Memory B cell (primary cell): ENCODE measurements around the gene RARA.

Experiments used
- ATAC-seq: fragments of 150-1000 bp; cut with Tn5 transposase; 2 replicates; pipeline ENCODE4 v1.10.0; 2021; ENCODE audit warnings: low read depth, mild to moderate bottlenecking, moderate library complexity
- DNase-seq, 2 donors: peaks; one replicate each; pipeline ENCODE4 v3.0.0; 2022; ENCODE audit warnings: low spot score in 2 of 2
- H3K27ac Mint-ChIP-seq: one replicate; pipeline ENCODE4 v1.8.0; 2022; ENCODE audit warnings: mild to moderate bottlenecking, moderate library complexity, mixed read lengths
- H3K27me3 Mint-ChIP-seq: one replicate; pipeline ENCODE4 v1.8.0; 2022; ENCODE audit warnings: mixed read lengths
- H3K36me3 Mint-ChIP-seq: one replicate; pipeline ENCODE4 v1.8.0; 2022; ENCODE audit warnings: mild to moderate bottlenecking, mixed read lengths
- H3K4me1 Mint-ChIP-seq: one replicate; pipeline ENCODE4 v1.8.0; 2022; ENCODE audit warnings: mixed read lengths
- H3K4me3 Mint-ChIP-seq: one replicate; pipeline ENCODE4 v1.8.0; 2022; ENCODE audit warnings: mild to moderate bottlenecking, moderate library complexity, mixed read lengths
- H3K9me3 Mint-ChIP-seq: one replicate; pipeline ENCODE4 v1.8.0; 2022; ENCODE audit warnings: mixed read lengths

The RARA gene

DNA sequence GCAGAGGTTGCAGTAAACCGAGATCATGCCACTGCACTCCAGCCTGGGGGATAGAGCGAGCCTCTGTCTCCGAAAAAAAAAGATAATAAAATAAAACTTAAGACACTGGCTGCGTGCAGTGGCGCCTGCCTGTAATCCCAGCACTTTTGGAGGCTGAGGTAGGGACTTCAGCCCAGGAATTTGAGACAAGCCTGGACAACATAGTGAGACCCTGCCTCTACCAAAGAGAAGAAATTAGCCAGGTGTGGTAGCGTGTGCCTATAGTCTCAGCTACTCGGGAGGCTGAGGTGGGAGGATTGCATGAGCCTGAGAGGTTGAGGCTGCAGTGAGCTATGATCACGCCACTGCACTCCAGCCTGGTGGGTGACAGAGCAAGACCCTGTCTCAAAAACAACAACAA, 26.6 kb downstream of the RARA start:
- Mint-ChIP-seq H3K4me3 (no peak overlapping the region), H3K27ac (no peak overlapping the region), H3K9me3 (no peaks in the 10 kb centered on the region), H3K36me3 (peaks cover 19% of the 10 kb centered on the region), H3K4me1 (peaks cover 45% of the 10 kb centered on the region), H3K27me3 (no peaks in the 10 kb centered on the region)
- ATAC-seq = no peak
- DNase-seq = no peak

DNA sequence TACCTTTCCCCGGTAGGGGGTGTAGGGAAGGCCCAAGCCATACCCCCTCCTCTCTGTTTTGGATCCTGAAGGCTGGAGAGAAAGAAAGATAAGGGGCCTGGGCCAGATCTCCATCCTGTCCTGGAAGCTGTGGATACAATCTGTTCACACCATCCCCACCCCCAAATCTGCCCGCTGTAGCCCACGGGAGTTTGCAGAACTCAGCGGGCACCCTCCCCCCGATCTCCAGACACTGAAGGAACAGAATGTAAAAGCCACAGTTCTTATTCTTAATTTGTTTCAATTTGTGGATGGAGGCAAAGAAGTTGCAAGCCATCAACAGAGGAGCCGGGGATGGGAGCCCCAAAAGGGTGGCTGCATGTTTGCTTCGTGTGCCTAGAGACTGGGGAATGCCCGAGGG, 28.4 kb downstream of the RARA start:
- Mint-ChIP-seq H3K4me1 (peaks cover 42% of the 10 kb centered on the region), H3K36me3 (peaks cover 16% of the 10 kb centered on the region), H3K27me3 (no peaks in the 10 kb centered on the region), H3K27ac (peak overlapping the region; percentile 28), H3K4me3 (no peak overlapping the region), H3K9me3 (no peaks in the 10 kb centered on the region)
- no peak for ATAC-seq
- DNase-seq = no peak

DNA sequence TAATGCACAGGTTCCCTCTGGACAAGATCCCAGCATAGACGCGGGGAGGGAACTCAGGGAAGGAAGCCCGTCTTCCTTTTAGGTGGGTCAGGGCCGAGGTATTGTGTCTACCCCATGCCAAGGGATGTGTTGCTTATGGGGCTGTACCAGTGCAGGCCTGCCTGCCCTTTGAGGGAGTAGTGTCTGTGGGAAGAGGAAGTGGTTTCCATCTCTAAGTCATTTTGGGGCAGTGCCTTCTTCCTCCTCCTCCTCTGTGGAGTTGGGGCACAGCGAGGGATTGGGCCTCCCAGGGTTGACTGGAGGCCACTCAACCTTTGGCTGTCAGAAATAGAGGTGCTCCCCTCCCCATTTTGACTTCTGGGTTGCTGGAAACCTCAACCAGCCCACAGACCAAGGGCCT, 29.1 kb downstream of the RARA start:
- H3K4me3 Mint-ChIP-seq = no peak overlapping the region

DNA sequence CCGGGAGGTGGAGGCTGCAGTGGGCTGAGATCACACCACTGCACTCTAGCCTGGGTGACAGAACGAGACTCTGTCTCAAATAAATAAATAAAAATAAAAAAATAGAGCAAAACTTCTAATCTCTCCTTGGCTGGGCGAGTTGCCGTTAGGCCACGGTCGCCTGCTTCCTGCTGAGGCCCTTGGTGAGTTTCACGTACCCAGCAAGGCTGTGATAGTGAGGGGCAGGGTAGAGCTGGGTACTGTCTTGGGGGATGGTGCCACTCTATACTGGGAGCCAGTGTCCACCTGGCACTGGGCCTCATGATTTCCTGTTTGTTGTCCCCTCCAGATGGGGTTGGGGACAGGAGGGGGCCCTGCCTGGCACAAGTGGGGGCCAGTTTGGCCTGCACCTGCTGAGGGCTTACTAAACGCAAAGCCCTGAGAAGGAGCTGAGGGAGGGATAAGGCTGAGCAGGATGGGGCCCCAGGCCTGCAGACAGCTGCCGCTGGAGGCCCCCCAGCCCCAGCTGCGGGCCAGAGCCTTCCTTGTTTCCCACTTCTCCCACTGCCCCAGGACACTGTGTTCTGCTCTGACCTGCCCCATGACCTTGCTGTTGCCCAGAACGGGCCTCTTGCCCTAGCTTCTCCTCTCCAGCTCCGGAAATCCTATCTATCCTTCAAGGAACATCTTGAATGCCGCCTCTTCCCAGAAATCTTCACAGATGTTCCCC, 30.1 kb downstream of the RARA start:
- Mint-ChIP-seq H3K27ac (peak overlapping the region; percentile 82), H3K4me3 (no peak overlapping the region), H3K9me3 (no peaks in the 10 kb centered on the region), H3K27me3 (no peaks in the 10 kb centered on the region), H3K4me1 (peaks cover 50% of the 10 kb centered on the region), H3K36me3 (peaks cover 12% of the 10 kb centered on the region)
- ATAC-seq (no peak), DNase-seq (no peak)

More for the DNA sequence above, 29.1 kb downstream of the RARA start:
- Mint-ChIP-seq H3K27ac (peak overlapping the region; percentile 28), H3K4me1 (peaks cover 41% of the 10 kb centered on the region), H3K27me3 (no peaks in the 10 kb centered on the region), H3K9me3 (no peaks in the 10 kb centered on the region), H3K36me3 (peaks cover 12% of the 10 kb centered on the region)
- no peak for ATAC-seq
- DNase-seq = no peak

DNA sequence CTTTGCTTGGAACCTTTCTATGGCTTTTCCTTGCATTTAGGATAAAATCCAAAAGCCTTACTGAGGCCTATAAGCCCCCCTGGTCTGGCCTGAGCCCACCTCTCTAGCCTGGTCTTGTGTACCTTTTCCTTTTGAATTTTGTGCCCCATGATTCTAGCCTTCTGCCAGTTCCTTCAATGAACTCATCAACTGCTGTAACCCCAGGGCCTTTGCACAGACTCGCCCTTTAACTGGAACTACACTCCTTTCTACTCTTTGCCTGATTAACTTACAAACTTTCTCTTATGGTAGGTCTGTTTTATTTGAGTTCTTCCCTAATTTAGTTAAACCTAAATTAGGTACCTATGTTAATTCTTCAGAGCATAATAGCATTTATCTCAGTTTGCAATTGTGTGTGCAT, 31.3 kb downstream of the RARA start:
- Mint-ChIP-seq H3K9me3 (no peaks in the 10 kb centered on the region), H3K27ac (peak overlapping the region; percentile 82), H3K36me3 (peaks cover 9% of the 10 kb centered on the region), H3K4me1 (peaks cover 51% of the 10 kb centered on the region), H3K27me3 (no peaks in the 10 kb centered on the region), H3K4me3 (no peak overlapping the region)
- ATAC-seq (no peak), DNase-seq (no peak)

DNA sequence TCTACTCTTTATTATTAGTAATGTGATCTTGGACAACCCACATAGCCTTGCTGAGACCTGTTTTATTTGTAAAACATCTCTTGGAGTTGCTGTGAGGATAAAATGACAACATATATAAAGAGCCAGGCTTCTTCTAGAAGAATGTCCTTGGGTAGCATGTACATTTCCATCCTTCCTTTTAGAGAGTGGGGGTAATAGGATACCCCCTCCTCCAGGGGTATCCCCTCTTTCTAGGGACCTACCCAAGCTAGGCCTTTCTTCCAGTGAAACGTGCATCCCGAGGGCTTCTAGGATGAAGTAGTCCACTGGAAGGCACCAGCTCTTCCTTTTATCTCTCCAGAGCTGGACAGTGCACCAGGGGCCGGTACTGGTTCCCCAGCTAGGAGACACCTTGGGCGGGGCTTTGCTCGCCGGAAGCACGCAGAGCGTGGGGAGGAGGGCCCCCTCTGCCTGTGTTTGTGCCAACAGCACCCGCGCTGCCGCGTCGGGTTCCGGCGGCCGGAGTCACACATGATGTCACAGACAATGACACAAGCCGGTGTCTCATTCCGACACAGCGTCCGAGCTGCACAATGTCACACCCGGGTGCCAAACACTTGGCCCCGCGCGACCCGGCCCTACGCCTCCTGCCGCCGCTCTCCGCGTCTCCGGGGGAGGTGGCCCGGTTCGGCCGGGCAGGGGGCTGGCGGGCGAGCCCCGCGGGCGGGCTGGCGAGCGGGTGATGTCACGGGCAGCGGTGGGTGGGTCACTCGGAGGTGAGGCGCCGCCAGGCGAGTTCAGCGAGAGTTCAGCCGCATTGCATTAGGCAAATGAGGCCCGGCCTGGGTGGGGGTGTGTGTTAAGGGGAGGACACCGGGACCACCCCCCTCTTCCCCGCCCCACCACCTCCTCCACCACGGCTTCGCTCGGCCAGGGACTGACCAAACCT, 32.2 kb downstream of the RARA start:
- peak; percentile 86 for ATAC-seq
- Mint-ChIP-seq H3K27ac (peak overlapping the region; percentile 82), H3K36me3 (peaks cover 9% of the 10 kb centered on the region), H3K27me3 (no peaks in the 10 kb centered on the region), H3K4me1 (peaks cover 59% of the 10 kb centered on the region), H3K9me3 (no peaks in the 10 kb centered on the region), H3K4me3 (peak overlapping the region; percentile 87)
- peak; percentile 89 to 92 for DNase-seq

DNA sequence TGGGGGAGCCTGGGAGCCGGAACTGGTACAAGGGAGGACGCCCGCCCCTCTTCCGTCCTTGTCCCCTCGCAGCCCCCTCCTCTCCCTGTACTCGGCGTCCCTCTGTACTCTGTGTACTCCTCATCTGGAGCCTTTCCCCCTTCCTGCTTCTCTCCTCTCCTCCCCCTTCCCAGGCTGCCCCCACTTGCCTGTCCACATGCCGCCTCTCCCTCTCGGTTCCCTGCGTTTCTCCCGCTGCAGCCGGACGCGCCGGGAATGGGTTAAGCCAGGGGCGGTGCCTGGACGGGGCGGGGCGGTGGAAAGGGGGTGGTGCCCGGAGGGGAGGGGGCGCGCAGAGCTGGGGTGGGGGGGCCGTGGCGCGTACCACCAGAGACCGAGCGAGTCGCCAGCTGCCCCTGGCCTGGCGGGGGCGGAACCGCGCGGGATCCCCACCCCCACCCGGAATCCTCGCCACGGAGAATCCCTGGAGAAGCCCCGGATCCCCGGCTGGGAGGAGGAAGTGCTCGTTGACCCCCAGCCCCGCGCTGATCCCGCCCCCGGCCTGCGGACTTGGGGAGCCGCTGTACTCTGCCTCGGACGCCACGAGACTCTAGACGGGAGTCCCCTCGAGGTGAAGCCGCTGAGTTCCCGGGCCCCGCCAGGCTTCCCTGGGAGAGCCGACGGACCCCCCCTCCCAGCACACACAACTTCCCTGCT, 33.0 kb downstream of the RARA start:
- peak in 1 of 2 donors; percentile 60 for DNase-seq

DNA sequence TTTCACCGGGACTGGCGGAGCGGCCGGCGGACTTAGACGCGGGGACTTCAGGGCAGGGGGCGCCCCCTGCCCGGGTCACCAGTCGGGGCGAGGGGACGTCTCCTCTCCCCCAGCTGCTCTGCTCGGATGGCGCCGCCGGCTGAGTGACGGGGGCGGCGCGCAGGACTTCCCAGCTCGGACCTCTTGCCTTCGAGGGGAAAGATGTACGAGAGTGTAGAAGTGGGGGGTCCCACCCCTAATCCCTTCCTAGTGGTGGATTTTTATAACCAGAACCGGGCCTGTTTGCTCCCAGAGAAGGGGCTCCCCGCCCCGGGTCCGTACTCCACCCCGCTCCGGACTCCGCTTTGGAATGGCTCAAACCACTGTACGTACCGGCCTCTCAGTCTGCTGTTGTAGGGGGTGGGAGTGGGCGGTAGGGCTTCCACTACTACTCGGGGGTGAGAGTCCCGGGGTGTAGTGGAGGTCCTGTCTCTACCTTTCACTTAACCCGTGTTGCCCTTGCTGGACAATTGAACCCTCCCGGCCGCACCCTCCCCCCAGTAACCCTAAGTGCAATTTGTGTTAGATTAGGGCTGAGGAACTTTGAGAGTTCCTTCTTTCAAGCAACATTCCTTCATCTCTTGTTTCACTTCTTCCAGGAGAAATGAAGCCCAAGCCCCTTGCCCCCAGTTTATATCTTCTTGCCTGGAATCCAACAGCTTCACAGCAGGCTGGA, 33.7 kb downstream of the RARA start:
- Mint-ChIP-seq H3K27ac (peak overlapping the region; percentile 82), H3K36me3 (peaks cover 9% of the 10 kb centered on the region), H3K27me3 (no peaks in the 10 kb centered on the region), H3K9me3 (no peaks in the 10 kb centered on the region), H3K4me3 (peak overlapping the region; percentile 82), H3K4me1 (peaks cover 71% of the 10 kb centered on the region)
- DNase-seq (peak in 1 of 2 donors; percentile 24), ATAC-seq (no peak)

More for the DNA sequence above, 33.0 kb downstream of the RARA start:
- Mint-ChIP-seq H3K4me1 (peaks cover 66% of the 10 kb centered on the region), H3K27ac (peak overlapping the region; percentile 82), H3K9me3 (no peaks in the 10 kb centered on the region), H3K36me3 (peaks cover 9% of the 10 kb centered on the region), H3K4me3 (peak overlapping the region; percentile 87), H3K27me3 (no peaks in the 10 kb centered on the region)
- peak; percentile 4 for ATAC-seq

DNA sequence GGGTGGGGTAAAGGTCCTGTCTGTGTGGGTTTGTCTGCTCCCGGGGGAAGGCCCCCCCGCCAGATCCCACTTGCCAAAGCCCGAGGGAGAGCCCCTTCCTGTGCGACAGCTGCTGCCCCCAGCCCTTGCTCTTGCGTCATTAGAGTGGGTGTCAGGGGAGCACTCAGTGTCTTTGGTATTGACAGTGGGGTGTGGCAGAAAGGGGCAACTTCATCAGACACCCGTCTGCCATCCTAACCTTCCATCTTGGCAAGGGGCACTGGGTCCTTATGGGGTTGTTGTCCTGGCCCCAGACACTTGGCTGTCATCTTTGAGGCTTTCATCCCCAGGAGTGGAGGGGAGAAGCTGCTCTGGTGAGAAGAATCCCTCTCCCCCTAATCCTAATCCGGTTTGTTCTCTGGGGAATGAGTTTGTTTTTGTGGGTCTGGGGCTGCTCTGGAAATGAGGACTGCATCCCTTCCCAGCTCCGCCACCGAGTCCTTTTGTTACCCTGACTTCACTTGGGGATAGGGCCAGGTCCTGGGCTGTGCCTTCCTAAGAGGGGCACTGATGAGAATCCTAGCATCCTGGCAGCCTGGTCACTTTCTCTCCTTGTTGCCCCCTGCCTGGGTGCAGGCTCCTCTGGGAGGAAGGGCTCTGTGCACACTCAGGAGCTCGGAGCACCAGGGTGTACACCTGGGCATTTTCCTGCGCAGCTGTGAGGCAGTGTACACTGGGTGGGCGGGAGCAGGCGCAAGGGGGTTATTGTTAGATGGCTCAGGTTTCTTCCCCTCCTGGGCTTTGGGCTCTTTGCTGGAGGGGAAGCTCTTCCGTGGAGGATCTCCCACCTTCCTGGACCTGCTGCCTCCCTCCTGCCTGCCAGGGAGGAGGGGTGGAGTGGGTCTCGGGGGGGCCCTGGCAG, 34.5 kb downstream of the RARA start:
- ATAC-seq = peak; percentile 2
- peak overlapping the region; percentile 82 for H3K4me3 Mint-ChIP-seq
- no peaks in the 10 kb centered on the region for H3K9me3 Mint-ChIP-seq
- peak overlapping the region; percentile 82 for H3K27ac Mint-ChIP-seq
- H3K4me1 Mint-ChIP-seq = peaks cover 75% of the 10 kb centered on the region
- peaks cover 9% of the 10 kb centered on the region for H3K36me3 Mint-ChIP-seq
- no peaks in the 10 kb centered on the region for H3K27me3 Mint-ChIP-seq
- DNase-seq = peak in 1 of 2 donors; percentile 41

DNA sequence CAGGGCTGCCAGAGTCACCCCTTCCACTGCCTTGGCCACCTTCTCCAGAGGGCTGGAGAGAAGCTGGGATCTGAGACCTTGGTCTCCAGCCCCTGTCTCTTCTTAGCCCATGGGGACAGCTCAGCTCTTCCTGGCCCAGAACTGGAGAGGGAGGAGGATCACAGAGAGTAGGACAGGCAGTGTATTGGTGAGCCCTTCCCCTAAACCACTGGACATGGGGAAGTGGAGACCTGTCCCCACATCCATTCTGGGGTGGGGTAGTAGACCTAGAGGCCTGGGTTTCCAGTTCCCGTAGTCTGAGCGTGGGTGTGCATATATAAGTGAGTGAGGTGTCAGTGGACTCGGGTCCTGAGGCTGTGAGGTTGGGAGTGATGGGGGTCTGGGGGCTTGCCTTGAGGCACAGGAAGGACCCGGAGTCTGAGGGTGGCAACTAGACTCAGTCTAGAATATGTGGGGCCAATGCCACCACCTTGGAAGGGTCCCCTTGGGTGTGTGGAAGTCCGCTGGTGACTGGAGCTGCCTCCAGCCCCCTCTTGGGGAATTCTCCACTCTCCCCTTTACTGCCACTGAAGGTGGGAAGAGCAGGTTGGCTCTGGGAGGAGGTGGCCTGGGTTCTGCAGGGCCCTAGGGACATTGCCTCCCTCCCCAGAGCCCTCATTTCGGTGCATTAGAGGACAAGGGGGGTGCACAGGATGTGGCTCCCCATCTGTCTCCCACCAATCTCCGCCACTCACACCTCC, 35.6 kb downstream of the RARA start:
- Mint-ChIP-seq H3K4me1 (peaks cover 81% of the 10 kb centered on the region), H3K27ac (peak overlapping the region; percentile 82), H3K36me3 (peaks cover 12% of the 10 kb centered on the region), H3K4me3 (peak overlapping the region; percentile 62), H3K9me3 (no peaks in the 10 kb centered on the region), H3K27me3 (no peaks in the 10 kb centered on the region)
- DNase-seq (peak in 1 of 2 donors; percentile 38), ATAC-seq (no peak)

DNA sequence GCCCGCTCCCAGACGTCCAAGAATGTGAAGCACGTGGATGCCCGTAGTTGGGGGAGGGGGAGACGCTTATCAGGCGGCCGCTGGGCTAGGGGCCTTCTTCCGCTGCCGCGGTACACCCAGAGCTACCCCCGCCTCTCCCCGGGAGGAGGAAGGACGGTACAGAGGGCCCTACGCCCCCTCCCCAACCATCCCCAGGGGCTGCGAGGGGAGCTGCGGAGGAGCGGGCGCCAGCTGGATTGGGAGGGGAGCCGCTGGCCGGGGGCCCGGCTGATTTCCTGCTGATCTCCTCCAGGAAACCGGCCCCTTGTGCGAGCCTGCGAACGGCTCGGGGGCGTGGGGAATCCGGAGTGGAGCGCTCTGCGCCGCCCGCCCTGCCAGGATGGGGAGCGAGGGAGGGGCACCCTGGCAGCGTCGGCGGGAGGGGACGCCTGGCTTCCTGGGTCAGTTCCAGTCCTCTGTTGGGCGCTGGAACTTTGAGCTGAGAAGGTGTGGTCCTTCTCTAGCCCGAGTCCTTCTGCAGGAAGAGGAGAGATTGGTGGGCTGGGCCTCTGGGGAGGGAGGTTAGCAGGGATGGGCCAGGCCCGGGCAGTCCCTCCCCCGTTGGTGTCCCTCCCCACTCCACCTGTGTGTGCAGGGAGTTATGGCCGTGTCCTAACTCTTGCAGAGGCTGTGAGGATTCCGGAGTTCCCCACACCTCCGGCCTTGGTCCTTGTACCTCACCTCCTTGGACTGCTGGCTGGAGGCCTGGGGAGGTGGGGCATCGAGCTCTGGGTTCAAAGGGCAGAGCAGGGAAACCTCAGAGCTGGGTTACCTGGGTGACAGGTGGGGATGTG, 36.4 kb downstream of the RARA start:
- H3K27ac Mint-ChIP-seq = peak overlapping the region; percentile 82
- H3K4me1 Mint-ChIP-seq = peaks cover 77% of the 10 kb centered on the region
- H3K9me3 Mint-ChIP-seq = no peaks in the 10 kb centered on the region
- H3K4me3 Mint-ChIP-seq = peak overlapping the region; percentile 62
- H3K36me3 Mint-ChIP-seq = peaks cover 7% of the 10 kb centered on the region
- ATAC-seq (no peak), DNase-seq (peak in 1 of 2 donors; percentile 38)
- no peaks in the 10 kb centered on the region for H3K27me3 Mint-ChIP-seq
